Body of pancreas (tissue), 4 donors: Measurements from ENCODE around the gene NANOS3. TPM values are rescaled to one million over a fixed set of nuclear protein-coding genes. Genes with fewer than 3 reads are reported as not detected.

Experiments used
- ATAC-seq: fragments of 150-250 bp; one replicate; pipeline ENCODE4 v1.9.1; 2016
- DNase-seq, 4 donors: peaks; one replicate each; pipeline ENCODE4 v3.0.0-alpha.2; 2019
- H3K27ac ChIP-seq, 4 donors: fragments of 200-600 bp; sonication (generic); 1 replicate in 3 of 4; 2 replicates in 1 of 4; pipeline versions ENCODE4 v1.5.1 to v1.6.1; 2016 to 2019; ENCODE audit warnings: mild to moderate bottlenecking in 1 of 4, mixed read lengths in 1 of 4, moderate library complexity in 1 of 4
- H3K27me3 ChIP-seq, 2 donors: fragments of 200-600 bp; sonication (generic); one replicate each; pipeline ENCODE4 v1.6.0; 2016; ENCODE audit warnings: mild to moderate bottlenecking in 1 of 2
- H3K36me3 ChIP-seq, 2 donors: fragments of 200-600 bp; sonication (generic); replicated peaks in 1 of 2; 2 replicates each; pipeline ENCODE4 v1.5.1; 2016; ENCODE audit warnings: low read depth in 2 of 2; ENCODE audit not compliant: insufficient read depth in 1 of 2
- H3K4me1 ChIP-seq: fragments of 200-600 bp; sonication (generic); one replicate; pipeline ENCODE4 v1.6.0; 2016
- H3K4me3 ChIP-seq, 2 donors: fragments of 200-600 bp; sonication (generic); 1 replicate in 1 of 2; 2 replicates in 1 of 2; pipeline ENCODE4 v1.5.1; 2016 to 2019
- H3K9me3 ChIP-seq, 3 donors: fragments of 200-600 bp; sonication (generic); 1 replicate in 2 of 3; 2 replicates in 1 of 3; pipeline ENCODE4 v1.5.1; 2016
- CTCF ChIP-seq, 7 experiments: fragments of 450-650 bp in 4 of 7; fragments of 200-600 bp in 3 of 7; sonication (generic) in 3 of 7; IDR thresholded peaks; one replicate each; pipeline ENCODE4 v1.5.1; 2016 to 2019; ENCODE audit warnings: antibody characterized with exemption in 7 of 7
- POLR2A ChIP-seq, 3 donors: fragments of 450-650 bp; IDR thresholded peaks; one replicate each; pipeline ENCODE4 v1.6.1; 2016; ENCODE audit warnings: antibody characterized with exemption in 3 of 3, mild to moderate bottlenecking in 2 of 3
- WGBS, 2 donors: methylation state at CpG; one replicate each; pipeline ENCODE4 v1.1.5; 2017; 5-methylcytosine and 5-hydroxymethylcytosine counted together
- intact Hi-C: fragments of 100-400 bp; cut with DNase I; formaldehyde crosslinking; loops from one replicate; pipeline ENCODE4 v1.15.1; 2023
- total RNA-seq, 2 donors: library from RNA; depleted of rRNA; stranded (reverse); fragments of >200 nt; gene quantifications; one replicate each; pipeline ENCODE4 v1.1.0, GENCODE V29; 2016

The NANOS3 gene
- total RNA-seq, 2 donors from 2014 or later, result not detected

DNA sequence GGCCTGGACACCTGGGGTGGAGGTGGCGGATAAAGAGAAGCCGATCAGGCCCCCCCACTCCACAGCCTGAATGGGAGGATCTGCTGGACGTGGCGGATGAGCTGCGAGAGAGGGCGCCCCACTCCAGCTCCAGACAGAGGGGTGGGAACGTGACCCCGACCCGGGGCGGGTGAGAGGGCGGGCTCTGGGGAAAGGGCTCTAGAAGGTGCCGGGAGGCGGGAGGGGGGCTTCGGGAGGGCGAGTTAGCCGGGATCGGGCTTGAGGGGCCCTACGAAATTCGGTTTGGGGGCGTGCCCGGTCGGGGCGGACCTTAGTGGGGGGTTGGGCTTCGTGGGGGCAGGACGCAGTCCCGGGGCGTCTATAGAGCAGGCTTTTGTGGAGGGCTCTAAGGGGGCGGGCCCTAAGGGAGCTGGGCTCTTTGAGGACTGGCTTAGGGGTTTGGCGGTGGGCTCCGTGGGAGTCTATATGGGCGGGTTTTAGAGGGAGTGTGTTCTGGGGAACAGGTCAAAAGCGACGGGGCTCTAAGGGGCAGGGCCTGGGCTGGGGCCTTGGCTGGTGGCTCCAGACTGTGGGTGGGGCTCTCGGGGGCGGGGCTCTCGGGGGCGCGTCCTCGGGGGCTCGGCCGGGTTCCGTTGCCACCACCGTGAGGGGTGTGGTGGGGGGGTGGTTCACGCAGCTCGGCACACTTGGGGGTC, 4.1 kb upstream of the NANOS3 start:
- intact Hi-C loops, result loop anchor here (10.0 kb wide), 1 partner anchor 182 kb away; no protein-coding TSS in a partner anchor
- H3K36me3 ChIP-seq, result no peaks in the 10 kb centered on the region
- no peaks in the 10 kb centered on the region for H3K27me3 ChIP-seq
- DNase-seq (peak in 3 of 4 donors; percentile 28 to 46 (median 36)), ATAC-seq (peak; percentile 28)
- no peaks in the 10 kb centered on the region for H3K9me3 ChIP-seq
- H3K4me1 ChIP-seq, result peaks cover 12% of the 10 kb centered on the region
- no peak overlapping the region for H3K4me3 ChIP-seq
- H3K27ac ChIP-seq, result no peak overlapping the region
- WGBS, 2 donors, result 2 to 3% methylated on average over 16 to 33 of the region's 45 CpGs
- TF ChIP-seq POLR2A (IDR thresholded peaks at IDR 0.05), result no peak
- TF ChIP-seq CTCF (IDR thresholded peaks at IDR 0.05), result peak in 4 of 7 experiments; percentile 10 to 17 (median 10)

- peaks cover 12% of the 10 kb centered on the region for H3K4me1 ChIP-seq
- DNase-seq (no peak), ATAC-seq (no peak)
- H3K4me3 ChIP-seq, result no peak overlapping the region
- no peaks in the 10 kb centered on the region for H3K36me3 ChIP-seq
- intact Hi-C loops, result loop anchor here (10.0 kb wide), 1 partner anchor 181 kb away; no protein-coding TSS in a partner anchor
- no peaks in the 10 kb centered on the region for H3K27me3 ChIP-seq
- no peak for TF ChIP-seq POLR2A (IDR thresholded peaks at IDR 0.05)
- no peak for TF ChIP-seq CTCF (IDR thresholded peaks at IDR 0.05)
- H3K27ac ChIP-seq, result no peak overlapping the region
- H3K9me3 ChIP-seq, result no peaks in the 10 kb centered on the region
- 77% methylated on average over 27 to 29 of the region's 35 CpGs for WGBS, 2 donors
Observed at GRCh38 chr19:13873834-13874515, 3.0 kb upstream of the NANOS3 start.

- Histone ChIP-seq H3K36me3 (no peaks in the 10 kb centered on the region), H3K9me3 (no peaks in the 10 kb centered on the region), H3K27me3 (no peaks in the 10 kb centered on the region), H3K27ac (no peak overlapping the region), H3K4me3 (no peak overlapping the region), H3K4me1 (peaks cover 27% of the 10 kb centered on the region)
- DNase-seq, result no peak
- ATAC-seq, result no peak
- TF ChIP-seq CTCF (IDR thresholded peaks at IDR 0.05), result no peak
- no peak for TF ChIP-seq POLR2A (IDR thresholded peaks at IDR 0.05)
- 96 to 97% methylated on average over 4 to 5 of the region's 5 CpGs for WGBS, 2 donors
- intact Hi-C loops, result loop anchor here (10.0 kb wide), 1 partner anchor 179 kb away; no protein-coding TSS in a partner anchor
Observed at GRCh38 chr19:13875824-13876223, 1.1 kb upstream of the NANOS3 start.

DNA sequence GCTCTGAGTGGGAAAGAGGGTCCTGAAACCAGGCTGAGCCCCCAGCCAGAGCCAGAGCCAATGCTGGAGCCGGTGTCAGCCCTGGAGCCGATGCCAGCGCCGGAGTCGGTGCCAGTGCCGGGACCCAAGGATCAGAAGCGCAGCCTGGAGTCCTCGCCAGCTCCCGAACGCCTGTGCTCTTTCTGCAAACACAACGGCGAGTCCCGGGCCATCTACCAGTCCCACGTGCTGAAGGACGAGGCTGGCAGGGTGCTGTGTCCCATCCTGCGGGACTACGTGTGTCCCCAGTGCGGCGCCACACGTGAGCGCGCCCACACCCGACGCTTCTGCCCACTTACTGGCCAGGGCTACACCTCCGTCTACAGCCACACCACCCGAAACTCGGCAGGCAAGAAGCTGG, 369 bp downstream of the NANOS3 start:
- no peaks in the 10 kb centered on the region for H3K36me3 ChIP-seq
- H3K4me1 ChIP-seq, result peaks cover 37% of the 10 kb centered on the region
- intact Hi-C loops, result loop anchor here (10.0 kb wide), 1 partner anchor 177 kb away; no protein-coding TSS in a partner anchor
- 86 to 91% methylated on average over 12 to 25 of the region's 27 CpGs for WGBS, 2 donors
- no peaks in the 10 kb centered on the region for H3K27me3 ChIP-seq
- no peak for DNase-seq
- no peak overlapping the region for H3K4me3 ChIP-seq
- TF ChIP-seq POLR2A (IDR thresholded peaks at IDR 0.05) (no peak), CTCF (IDR thresholded peaks at IDR 0.05) (no peak)
- no peak for ATAC-seq
- H3K9me3 ChIP-seq, result no peaks in the 10 kb centered on the region
- H3K27ac ChIP-seq, result no peak overlapping the region
